Measurements from ENCODE around the gene FOSL1. TPM values are rescaled to one million over a fixed set of nuclear protein-coding genes. Genes with fewer than 3 reads are reported as not detected.
A peak's percentile ranks its signal among the peaks of the same experiment; 100 is the strongest.

FOSL1 gene
- total RNA-seq, 1 experiment from 2014 or later = 1.5 TPM

DNA sequence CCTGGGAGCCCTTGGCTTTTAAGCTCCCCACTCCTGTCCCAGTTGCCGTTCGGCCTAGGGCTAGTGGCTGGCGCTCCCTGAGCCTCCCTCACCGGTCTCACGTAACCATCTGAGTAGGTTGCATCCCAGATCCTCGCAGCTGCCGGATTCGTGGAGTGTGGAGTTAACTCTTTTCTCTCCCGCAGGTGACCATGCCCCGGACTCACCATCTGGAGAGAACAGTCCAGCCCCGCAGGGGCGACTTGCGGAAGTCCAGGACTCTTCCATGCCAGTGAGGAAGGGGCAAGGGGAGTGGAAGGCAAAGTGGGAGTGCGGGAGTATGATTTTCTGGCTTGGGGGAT lies 39.1 kb downstream of the FOSL1 start:
- Histone ChIP-seq H3K27me3 (no peaks in the 10 kb centered on the region), H3K36me3 (peaks cover 30% of the 10 kb centered on the region)
- peak in 1 of 2 experiments; percentile 40 for DNase-seq

DNA sequence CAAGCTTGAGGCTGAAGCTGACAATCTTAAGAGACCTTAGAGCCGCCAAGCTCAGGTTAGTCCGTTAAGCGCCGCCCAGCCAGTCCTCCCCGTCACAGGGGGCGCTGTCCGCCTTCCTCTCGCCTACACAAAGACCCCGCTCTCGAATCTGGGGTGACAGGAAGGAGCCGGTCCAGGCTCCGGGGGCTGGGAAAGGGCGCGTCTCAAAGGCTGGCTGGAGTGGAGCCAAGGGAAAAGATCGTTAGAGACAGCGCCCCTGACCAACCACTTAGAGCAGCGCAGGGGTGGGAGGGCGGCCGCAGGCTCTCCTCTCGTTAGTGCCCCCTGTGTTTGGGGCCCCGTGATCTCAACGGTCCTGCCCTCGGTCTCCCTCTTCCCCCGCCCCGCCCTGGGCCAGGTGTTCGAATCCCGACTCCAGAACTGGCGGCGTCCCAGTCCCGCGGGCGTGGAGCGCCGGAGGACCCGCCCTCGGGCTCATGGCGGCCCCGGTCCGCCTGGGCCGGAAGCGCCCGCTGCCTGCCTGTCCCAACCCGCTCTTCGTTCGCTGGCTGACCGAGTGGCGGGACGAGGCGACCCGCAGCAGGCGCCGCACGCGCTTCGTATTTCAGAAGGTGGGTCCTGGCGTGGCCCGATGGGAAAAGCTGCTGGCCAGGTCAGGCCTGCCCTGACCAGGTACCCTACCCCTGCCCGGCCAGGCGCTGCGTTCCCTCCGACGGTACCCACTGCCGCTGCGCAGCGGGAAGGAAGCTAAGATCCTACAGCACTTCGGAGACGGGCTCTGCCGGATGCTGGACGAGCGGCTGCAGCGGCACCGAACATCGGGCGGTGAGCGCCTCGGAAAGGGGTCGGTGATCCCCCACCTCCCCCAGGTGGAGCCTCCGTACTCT lies 39.7 kb downstream of the FOSL1 start, which contains the start of gene MUS81:
MUS81 (plus strand) TSS at position 156 of the 887 bp plus-strand sequence; CDS start at position 477, 321 bp downstream.
- Histone ChIP-seq H3K9me3 (replicated peaks) (no peaks in the 10 kb centered on the region), H3K4me3 (peak within 1 kb of the TSS; percentile 96), H3K27ac (peak within 1 kb of the TSS; percentile 74), H3K27me3 (no peaks in the 10 kb centered on the region), H3K4me1 (no peaks in the 10 kb centered on the region; the same call in 1 of the 2 replicates), H3K36me3 (peaks cover 31% of the 10 kb centered on the region)
- DNase-seq = peak; percentile 98

More for the DNA sequence above, 39.1 kb downstream of the FOSL1 start:
- no peaks in the 10 kb centered on the region; the same call in 1 of the 2 replicates for H3K4me1 ChIP-seq
- H3K9me3 ChIP-seq (replicated peaks) = no peaks in the 10 kb centered on the region
- H3K4me3 ChIP-seq = peak overlapping the region; percentile 96
- H3K27ac ChIP-seq = peak overlapping the region; percentile 74; the same call in 1 of the 2 replicates

DNA sequence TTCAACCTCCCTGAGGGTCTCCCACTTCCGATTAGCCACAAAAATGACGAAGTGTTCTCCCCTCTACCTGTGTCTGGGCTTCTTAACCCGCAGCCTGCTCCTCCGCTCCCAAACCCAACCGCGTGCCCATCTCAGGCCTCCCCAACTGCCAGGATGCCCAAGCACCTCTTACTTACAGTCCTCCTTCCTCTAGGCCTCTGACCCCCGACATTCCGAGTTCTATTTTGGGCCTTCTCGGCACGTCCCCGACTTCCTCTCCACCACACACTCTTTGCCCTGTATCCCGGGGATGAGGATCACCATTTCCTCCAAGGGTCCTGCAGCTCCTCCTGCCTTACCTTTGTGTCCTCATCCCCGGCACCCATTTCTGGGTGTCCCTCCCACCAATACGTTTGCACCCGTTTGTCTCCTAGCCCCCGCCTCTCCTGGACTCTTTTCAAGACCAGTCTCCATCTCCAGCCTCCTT lies 40.3 kb downstream of the FOSL1 start:
- Histone ChIP-seq H3K9me3 (replicated peaks) (no peaks in the 10 kb centered on the region), H3K27ac (peak overlapping the region; percentile 74), H3K36me3 (peaks cover 30% of the 10 kb centered on the region), H3K27me3 (no peaks in the 10 kb centered on the region), H3K4me3 (peak overlapping the region; percentile 96), H3K4me1 (no peaks in the 10 kb centered on the region; the same call in 1 of the 2 replicates)
- DNase-seq = no peak

DNA sequence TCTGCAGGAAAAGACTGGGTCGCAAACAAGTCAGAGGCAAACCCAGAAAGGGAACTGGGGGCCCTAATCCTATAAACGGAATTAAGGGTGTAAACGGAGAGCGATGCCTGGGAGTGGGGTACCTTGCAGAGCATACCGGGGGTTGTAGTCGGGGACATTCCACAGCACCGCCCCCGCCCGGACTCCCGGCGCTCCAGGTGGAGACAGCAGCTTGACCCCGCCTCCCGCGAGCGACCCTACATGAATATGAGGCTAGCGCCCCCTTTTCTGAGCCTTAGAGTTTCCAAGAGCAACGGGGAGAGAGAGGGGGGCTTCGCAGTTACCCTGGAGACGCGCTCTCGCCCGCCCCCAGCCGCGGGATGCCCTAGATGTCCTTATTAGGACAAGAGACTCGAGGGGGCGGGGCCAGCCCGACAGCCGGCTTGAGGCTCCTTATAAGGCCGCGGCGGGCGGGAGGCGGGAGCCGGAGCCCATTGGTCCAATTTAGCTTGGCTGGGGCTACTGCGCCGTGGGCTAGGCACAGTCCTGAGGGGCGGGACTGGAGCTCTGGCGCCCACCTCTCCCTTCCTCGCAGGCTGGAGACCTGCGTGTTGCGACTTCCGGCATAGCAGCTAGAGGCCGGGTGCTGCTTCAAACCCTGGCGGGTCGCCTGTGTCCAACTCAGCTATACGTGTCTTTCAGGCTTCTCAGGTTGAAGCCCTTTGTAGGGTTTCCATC lies 40.9 kb downstream of the FOSL1 start:
- no peaks in the 10 kb centered on the region for H3K27me3 ChIP-seq
- no peaks in the 10 kb centered on the region for H3K9me3 ChIP-seq (replicated peaks)
- DNase-seq = peak; percentile 99
- H3K36me3 ChIP-seq = peaks cover 36% of the 10 kb centered on the region
- H3K4me3 ChIP-seq = peak overlapping the region; percentile 96
- H3K4me1 ChIP-seq = no peaks in the 10 kb centered on the region; the same call in 1 of the 2 replicates
- H3K27ac ChIP-seq = peak overlapping the region; percentile 74

DNA sequence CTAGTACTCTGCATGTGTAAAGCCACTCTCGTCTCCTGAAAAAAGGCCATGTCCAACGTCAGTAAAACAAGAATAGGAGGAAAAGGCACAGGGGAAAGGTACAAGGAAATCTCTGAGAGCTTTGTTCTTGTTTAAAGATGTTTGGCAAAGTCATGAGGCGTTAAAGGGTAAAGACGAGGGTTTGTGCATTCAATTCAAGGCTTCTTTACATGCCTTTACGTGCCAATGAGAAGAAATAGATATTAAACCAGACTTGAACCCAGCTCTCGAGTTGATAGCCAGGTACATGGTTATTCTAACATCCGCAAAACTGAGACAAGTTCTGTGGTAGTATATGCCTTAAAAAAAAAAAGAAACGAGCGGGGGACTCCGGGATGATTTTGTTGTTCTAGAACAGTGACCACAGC lies 41.5 kb downstream of the FOSL1 start:
- peaks cover 37% of the 10 kb centered on the region for H3K36me3 ChIP-seq
- H3K27me3 ChIP-seq = no peaks in the 10 kb centered on the region

DNA sequence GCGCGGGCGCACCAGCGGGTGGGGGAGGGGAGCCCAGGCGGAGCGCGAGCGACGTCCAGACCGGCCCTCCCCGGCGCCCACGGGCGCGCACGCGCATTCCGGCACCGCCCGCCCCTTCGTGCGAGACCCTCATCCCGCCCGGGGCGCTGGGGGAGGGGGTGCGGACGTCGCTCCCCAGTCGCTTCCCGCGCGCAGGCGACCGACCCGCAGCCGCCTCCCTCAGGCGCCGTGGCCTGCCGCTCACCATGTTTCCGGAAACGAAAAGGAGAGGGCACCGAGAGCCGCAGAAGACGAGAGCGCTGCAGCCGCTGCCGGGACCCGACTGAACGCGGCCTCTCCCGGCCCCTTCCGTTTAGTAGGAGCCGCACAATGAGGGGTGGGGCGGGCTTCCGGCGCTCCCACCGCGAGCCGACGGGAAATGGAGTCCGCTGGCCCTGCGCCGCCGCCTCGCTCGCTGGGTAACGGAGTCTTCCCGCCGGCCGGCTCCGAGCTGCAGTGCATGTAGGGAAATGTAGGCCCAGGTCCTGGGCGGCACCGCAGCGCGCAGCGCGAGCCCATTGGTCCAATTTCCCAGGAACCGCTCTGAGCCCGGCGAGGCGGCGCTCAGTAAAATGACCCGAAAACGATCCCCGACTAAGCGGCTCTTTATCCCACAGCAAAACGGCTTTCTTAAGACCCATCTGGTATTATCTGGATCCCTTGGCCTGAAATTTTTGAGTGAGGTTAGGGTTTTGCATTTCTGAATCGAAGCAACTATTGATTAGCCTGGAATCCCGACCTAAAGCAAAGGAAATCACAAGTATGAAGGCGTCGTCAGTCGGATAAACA lies 42.1 kb downstream of the FOSL1 start, which contains the start of gene CFL1:
CFL1 (minus strand) TSS at position 328 of the 828 bp plus-strand sequence; CDS start at position 247, 81 bp downstream.
- Histone ChIP-seq H3K27ac (peak within 1 kb of the TSS; percentile 67), H3K36me3 (peaks cover 41% of the 10 kb centered on the region), H3K4me1 (no peaks in the 10 kb centered on the region; the same call in 1 of the 2 replicates), H3K9me3 (replicated peaks) (no peaks in the 10 kb centered on the region), H3K4me3 (peak within 1 kb of the TSS; percentile 96), H3K27me3 (no peaks in the 10 kb centered on the region)
- DNase-seq = peak; percentile 98

More for the DNA sequence above, 41.5 kb downstream of the FOSL1 start:
- Histone ChIP-seq H3K9me3 (replicated peaks) (no peaks in the 10 kb centered on the region), H3K4me3 (peak overlapping the region; percentile 96), H3K4me1 (no peaks in the 10 kb centered on the region; the same call in 1 of the 2 replicates), H3K27ac (no peak overlapping the region; the same call in 1 of the 2 replicates)
- no peak for DNase-seq

DNA sequence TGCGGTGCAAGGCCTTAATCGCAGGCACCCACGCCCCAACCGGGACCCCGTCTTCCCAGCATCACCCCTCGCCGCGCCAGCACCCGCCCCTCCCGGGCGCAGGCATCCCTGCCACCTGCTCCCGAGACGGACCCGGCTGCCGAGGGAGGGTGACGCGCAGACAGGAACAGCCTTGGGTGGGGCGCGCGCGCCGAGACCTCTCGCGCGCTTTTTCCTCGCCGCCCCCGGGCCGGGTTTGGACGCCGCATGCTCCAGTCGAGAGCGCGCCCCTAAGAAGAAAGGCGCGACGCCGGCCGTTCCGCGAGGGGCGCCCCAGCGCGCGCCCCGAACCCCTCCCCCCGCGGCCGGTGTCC lies 42.7 kb downstream of the FOSL1 start:
- Histone ChIP-seq H3K4me1 (no peaks in the 10 kb centered on the region; the same call in 1 of the 2 replicates), H3K4me3 (peak overlapping the region; percentile 96), H3K36me3 (peaks cover 46% of the 10 kb centered on the region), H3K9me3 (replicated peaks) (no peaks in the 10 kb centered on the region), H3K27ac (peak overlapping the region; percentile 67), H3K27me3 (no peaks in the 10 kb centered on the region)
- DNase-seq = peak; percentile 52 to 55

DNA sequence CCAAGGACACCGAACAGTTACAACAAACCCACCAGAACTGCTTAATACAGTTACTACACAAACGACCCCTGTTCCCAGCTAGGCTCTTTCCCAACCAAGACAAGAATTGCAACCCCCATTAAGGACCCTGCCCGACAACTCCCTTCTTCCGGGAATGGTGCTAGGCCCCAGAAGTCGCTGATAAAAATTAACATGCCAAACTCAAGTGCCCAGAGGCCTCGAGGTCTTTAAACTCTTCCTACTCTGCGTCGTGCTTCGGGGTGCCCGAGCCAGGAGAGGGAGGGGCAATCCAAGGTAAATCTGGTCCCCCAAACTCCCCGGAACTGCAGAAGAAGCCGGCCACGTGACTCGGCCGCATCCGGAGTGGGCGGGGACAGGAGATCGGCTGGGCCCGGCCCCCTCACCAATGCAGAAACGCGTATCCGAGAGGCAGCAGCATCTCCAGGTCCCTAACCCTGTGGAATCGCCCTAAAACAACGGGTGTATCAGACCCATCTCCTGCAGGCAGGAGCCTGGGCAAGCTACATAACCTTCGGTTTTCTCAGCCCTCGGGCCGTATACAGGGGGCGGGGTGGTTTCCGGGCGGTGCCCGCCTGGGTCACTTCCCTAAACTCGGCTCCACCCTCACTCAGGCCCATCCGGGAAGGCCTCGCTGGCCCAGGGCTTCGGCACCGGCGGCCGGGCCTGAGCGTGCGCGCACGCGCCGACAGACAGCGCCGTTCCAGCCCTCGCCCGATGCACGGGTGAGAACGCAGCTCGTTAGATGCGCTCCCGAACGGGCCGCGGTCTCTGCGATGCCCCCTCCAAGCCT lies 43.3 kb downstream of the FOSL1 start:
- peaks cover 50% of the 10 kb centered on the region for H3K36me3 ChIP-seq
- H3K4me3 ChIP-seq = peak overlapping the region; percentile 96
- H3K27me3 ChIP-seq = no peaks in the 10 kb centered on the region
- no peaks in the 10 kb centered on the region; the same call in 1 of the 2 replicates for H3K4me1 ChIP-seq
- H3K27ac ChIP-seq = peak overlapping the region; percentile 67
- peak; percentile 72 to 75 for DNase-seq
- no peaks in the 10 kb centered on the region for H3K9me3 ChIP-seq (replicated peaks)

DNA sequence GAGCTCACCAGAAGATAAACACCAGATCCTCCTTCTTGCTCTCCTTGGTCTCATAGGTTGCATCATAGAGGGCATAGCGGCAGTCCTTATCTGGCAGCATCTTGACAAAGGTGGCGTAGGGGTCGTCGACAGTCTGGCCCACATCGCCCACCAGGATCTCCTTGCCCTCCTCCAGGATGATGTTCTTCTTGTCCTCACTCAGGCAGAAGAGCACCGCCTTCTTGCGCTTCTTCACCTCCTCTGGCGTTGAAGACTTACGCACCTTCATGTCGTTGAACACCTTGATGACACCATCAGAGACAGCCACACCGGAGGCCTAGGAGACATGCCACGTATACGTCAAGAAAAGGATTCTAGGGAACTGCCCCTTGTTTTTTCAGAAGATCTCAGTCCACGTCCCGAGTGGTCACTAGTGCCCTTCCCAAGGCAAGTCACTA lies 44.2 kb downstream of the FOSL1 start:
- Histone ChIP-seq H3K27me3 (no peaks in the 10 kb centered on the region), H3K27ac (no peak overlapping the region), H3K36me3 (peaks cover 50% of the 10 kb centered on the region), H3K4me3 (no peak overlapping the region), H3K4me1 (no peaks in the 10 kb centered on the region), H3K9me3 (replicated peaks) (no peaks in the 10 kb centered on the region)
- DNase-seq = no peak

DNA sequence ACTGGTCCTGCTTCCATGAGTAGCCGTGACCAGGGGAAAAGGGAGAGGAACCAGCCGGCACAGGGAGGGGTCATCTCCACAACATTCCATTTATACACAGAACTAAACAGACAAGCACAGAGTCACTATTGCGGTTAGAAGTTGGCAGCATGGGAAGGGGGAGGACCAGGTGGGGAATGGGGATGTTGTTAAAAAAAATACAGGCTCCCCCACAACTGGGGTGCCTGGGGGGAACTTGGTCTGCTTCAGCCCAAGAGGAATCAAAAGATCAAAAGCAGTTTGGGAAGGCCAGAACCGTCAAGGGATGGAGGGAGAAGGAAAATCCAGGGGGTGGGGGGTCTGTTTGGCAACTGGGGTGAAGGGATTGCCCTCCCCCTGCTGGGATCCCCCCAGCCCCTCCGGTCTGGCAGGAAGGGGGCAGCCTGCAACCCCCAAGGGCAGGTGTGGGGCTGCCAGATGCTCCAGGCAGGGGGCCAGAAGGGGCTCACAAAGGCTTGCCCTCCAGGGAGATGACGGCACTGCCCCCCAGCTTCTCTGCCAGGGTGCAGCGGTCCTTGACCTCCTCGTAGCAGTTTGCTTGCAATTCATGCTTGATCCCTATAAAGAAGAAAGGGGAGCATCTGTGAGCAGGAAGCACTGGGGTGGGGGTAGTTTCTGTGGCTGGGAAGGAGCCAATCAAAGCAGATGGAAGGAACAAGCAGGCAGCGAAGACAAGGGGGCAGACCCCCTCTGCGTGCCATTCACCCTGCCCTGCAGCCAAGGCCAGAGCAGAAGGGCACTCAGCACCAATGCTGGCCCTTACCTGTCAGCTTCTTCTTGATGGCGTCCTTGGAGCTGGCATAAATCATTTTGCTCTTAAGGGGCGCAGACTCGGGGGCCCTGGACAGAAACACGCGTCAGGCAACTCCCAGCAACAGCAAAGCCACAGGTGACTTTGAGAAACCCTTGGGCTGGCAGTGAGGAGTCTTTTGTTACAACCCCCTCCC lies 45.0 kb downstream of the FOSL1 start:
- no peak overlapping the region for H3K4me3 ChIP-seq
- no peak for DNase-seq
- H3K9me3 ChIP-seq (replicated peaks) = no peaks in the 10 kb centered on the region
- H3K27me3 ChIP-seq = no peaks in the 10 kb centered on the region
- H3K27ac ChIP-seq = no peak overlapping the region
- H3K36me3 ChIP-seq = peaks cover 50% of the 10 kb centered on the region
- H3K4me1 ChIP-seq = no peaks in the 10 kb centered on the region

DNA sequence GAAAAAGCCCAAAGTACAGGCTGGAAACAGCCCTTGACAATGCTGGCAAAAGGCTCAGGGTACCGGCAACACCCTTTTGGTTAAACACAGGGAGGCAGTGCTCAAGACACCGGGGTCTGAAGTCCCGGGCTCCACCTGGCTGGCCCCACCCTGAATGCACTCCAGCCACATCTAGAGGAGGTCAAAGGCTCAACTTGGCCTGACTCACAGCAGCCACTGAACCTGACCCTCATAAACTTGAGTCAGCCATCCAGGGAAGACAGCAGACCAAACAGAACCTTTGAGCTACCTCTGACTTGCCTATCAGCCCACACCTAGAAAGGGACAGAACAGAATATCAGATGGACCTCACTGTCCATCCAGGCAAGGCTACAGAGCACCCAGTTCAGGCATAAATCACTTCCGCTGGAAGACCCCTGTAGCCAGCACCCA lies 46.0 kb downstream of the FOSL1 start:
- Histone ChIP-seq H3K4me1 (no peaks in the 10 kb centered on the region), H3K4me3 (no peak overlapping the region), H3K9me3 (replicated peaks) (no peaks in the 10 kb centered on the region), H3K27me3 (no peaks in the 10 kb centered on the region), H3K27ac (no peak overlapping the region), H3K36me3 (peaks cover 50% of the 10 kb centered on the region)
- no peak for DNase-seq

DNA sequence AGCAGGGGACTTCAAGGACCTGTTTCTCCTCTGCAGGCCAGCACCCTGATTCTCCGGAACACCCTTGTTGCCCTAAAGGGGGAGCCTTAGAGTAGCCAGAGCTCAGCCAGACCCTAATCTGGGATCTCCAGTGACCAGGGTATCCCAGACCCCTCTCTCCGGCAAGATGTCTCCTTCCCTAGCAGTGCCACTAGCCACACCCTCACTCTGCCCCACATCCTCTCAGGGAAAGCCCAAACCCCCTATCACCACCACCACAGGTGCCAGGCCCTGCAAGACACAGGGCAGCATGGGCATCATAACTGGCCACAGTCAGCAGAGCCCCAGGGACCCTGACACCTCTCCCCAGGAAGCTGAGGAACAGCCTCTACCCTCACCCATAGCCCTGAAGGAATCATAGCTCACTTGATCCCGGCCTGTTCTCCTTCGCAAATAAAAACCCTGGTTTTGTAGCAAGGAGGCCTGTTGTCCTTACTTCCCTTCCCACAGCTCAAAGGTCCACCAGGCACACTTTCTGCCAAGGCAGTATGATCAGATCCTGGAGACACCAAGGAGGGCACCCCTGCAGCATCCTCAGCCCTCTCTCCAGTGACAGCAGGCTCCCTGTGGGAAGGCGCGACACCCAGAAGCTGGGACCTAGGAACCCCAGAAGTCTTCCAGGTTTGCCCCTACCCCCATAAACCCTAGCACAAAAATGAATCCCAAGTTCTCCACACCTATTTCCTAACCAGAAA lies 46.8 kb downstream of the FOSL1 start:
- Histone ChIP-seq H3K27me3 (no peaks in the 10 kb centered on the region), H3K27ac (no peak overlapping the region), H3K4me3 (no peak overlapping the region), H3K36me3 (peaks cover 50% of the 10 kb centered on the region), H3K4me1 (no peaks in the 10 kb centered on the region), H3K9me3 (replicated peaks) (no peaks in the 10 kb centered on the region)
- DNase-seq = no peak

Measured in SJCRH30 (cell line).